ENCODE measurements around the gene UMODL1.

GRCh38 chr21:42063571-42064521 is 7.3 kb upstream of the UMODL1 start:
- TF ChIP-seq CTCF (IDR thresholded peaks at IDR 0.05; ENCODE audit: extremely low read depth in 1 of 2, insufficient read depth in 1 of 2, low read depth in 1 of 2, low read length in 2 of 2) (no peak), POLR2AphosphoS5 (IDR thresholded peaks at IDR 0.05; ENCODE audit: insufficient read depth, low read depth, low read length) (no peak), POLR2A (IDR thresholded peaks at IDR 0.05; ENCODE audit: low read depth, low read length) (no peak), EZH2 (IDR thresholded peaks at IDR 0.05; ENCODE audit: borderline replicate concordance, low read depth, low read length, severe bottlenecking) (no peak), MYC (IDR thresholded peaks at IDR 0.05; ENCODE audit: low read depth, low read length) (no peak), FOS (IDR thresholded peaks at IDR 0.05; ENCODE audit: borderline replicate concordance, insufficient read depth, low read length) (no peak), JUN (IDR thresholded peaks at IDR 0.05; ENCODE audit: borderline replicate concordance, insufficient read depth, insufficient read length, low read depth) (no peak), GATA2 (IDR thresholded peaks at IDR 0.05; ENCODE audit: insufficient read depth, insufficient read length, low read depth, low read length) (no peak)
- TF ChIP-seq, protein P1, sequence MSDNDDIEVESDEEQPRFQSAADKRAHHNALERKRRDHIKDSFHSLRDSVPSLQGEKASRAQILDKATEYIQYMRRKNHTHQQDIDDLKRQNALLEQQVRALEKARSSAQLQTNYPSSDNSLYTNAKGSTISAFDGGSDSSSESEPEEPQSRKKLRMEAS (IDR thresholded peaks at IDR 0.05; ENCODE audit: insufficient read depth, insufficient read length) = no peak

Measured in endothelial cell of umbilical vein (primary cell).